ENCODE data around the gene PPIL3.

Gene PPIL3

DNA sequence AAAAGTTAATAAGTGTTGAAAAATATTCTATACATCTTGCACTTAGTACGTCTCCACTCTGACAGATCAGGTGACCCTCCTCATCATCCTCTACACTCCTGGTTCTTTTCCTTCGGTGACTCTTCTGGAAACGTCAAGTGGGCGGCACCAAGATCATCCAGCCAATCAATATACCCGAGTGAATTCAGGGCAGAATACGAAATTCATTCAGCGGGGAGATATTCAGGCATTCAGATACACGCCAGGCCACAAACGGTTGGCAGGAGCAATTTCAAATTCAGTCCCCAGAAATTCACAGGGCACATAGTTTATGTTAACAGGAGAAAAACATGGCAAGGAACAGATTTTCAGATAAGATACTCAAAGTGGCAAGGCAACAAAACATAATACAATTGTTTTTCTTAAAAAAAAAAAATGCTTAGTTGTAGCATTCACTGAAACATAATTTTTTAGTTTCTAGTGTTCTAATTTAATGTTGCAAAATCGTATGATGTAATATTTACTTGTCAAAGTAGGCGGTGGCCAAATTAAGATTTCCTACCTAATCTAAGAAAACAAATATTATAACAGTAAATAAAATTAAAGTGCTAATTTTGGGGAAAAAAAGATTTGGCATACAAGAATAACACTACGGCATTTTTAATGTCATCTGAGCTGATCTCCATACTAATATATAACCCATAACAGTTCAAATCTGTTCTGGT is 28.6 kb downstream of the PPIL3 start:
- DNase-seq = no peak

DNA sequence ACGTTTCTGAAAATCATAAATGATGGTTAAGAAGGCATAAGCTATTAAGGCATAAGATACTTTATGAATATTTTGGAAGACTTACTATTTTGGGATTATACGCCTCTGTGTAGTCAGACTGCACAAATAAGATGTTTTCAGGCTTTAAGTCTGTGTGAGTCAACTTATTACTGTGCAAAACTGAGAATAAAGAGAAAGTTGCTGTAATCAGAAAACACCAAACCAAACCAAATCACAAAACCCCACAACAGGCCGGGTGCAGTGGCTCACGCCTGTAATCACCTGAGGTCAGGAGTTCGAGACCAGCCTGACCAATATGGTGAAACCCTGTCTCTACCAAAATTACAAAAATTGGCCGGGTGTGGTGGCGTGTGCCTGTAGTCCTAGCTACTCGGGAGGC is 32.1 kb downstream of the PPIL3 start:
- no peak for DNase-seq

DNA sequence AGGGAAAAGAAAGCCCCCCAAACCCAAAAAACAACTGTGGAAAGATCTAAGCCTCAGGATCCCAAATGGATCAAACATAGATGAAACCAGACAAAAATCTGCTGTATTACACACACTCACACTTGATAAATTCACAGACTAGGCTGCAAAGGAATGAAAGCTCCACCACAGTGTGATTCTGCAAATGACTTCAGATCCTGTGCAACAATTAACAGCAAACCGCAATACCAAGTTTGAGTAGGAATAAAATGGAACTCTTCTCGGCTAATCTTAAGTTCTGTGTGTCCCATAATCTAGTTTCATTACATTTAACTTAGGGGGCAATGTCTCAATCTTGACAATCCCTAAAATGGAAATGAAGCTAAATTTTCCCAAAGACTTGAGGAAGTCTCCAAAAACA is 36.3 kb downstream of the PPIL3 start:
- no peak for DNase-seq

DNA sequence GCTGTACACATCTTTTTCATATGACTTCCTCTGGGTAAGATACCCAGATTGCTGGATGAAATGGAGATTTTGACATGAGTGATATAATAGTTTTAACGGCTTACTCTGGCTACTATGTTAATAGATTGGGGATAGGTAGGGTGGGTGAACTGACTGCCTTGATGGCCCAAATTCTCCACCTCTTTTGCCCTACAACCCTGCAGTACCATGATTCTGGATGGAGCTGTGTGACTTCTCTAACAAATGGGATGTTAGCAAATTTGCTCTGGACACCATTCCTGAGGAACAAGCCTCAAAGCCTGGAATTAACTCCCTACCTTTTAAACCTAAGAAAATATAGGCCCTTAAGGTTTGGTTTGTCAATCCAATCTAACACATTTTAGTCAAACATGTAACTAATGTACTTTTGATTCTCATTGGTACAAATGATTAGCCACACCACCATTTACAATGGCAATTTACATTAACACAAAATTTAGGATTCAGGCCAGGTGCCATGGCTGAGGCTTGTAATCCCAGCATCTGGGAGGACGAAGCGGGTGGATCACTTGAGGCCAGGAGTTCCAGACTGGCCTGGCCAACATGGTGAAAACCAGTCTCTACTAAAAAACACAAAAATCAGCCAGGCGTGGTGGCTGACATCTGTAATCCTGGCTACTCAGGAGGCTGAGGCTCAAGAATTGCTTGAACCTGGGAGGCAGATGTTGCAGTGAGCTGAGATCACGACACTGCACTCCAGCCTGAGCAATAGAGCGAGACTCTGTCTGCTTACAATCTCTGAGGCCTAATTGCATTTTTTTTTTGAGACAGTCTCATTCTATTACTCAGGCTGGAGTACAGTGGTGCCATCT is 37.3 kb downstream of the PPIL3 start:
- DNase-seq = no peak

DNA sequence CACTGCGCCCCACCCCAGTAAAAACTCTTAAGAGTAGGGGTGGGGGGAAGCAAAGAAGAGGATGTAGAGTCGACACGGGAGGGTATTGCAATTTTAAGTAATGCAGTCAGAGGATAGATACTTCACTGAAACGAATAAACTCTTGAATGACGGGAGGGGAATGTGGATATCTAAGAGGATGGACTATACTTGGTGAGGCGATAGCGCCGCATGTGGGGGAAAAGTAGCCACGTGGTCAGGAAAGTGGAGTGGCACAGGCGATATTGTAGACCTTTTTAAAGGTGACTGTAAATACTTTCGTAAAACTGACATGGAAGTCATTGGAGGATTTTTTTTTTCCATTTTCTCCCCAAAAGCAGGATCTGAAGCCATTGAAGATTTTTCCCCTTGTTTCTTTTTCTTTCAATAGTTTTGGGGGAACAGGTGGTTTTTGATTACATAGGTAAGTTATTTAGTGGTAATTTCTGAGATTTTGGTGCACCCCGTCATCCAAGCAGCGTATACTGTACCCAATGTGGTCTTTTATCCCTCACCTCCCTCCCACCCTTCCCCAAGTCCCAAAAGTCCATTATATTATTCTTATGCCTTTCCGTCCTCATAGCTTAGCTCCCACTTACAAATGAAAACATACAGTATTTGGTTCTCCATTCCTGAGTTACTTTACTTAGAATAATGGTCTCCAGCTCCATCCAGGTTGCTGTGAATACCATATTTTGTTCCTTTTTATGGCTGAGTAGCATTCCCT is 38.2 kb downstream of the PPIL3 start:
- DNase-seq = no peak

DNA sequence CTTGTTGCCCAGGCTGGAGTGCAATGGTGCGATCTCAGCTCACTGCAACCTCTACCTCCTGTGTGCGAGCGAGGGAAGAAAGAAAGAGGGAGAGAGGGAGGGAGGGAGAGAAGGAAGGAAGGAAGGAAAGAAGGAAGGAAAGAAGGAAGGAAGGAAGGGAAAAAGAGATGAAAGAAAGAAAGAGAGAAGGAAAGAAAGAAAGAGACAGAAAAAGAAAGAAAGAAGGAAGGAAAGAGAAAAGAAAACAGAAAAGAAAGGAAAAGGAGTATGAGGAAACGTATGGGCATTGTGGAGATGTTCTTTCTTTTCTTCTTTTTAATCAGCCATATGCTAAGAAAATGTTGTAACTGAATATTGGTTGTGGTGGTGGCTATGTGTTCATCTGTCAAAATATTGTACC is 40.9 kb downstream of the PPIL3 start:
- no peak for DNase-seq

DNA sequence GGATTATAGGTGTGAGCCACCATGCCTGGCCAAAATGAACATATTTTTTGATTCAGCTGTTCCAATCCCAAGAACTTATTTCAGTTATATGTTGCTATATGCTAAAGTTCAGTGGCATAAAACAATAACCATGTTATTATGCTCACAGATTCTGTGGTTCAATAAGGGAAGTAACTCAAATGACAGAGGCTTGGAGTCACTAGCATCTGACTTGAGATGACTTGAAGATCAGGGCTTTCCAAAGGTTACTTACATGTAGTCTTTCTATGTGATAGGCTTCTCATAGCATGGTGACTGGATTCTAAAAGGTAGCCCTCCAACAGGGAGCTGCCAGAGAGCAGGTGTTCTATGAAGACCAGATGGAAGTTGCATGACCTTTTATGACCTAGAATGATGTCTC is 41.6 kb downstream of the PPIL3 start:
- DNase-seq = no peak

DNA sequence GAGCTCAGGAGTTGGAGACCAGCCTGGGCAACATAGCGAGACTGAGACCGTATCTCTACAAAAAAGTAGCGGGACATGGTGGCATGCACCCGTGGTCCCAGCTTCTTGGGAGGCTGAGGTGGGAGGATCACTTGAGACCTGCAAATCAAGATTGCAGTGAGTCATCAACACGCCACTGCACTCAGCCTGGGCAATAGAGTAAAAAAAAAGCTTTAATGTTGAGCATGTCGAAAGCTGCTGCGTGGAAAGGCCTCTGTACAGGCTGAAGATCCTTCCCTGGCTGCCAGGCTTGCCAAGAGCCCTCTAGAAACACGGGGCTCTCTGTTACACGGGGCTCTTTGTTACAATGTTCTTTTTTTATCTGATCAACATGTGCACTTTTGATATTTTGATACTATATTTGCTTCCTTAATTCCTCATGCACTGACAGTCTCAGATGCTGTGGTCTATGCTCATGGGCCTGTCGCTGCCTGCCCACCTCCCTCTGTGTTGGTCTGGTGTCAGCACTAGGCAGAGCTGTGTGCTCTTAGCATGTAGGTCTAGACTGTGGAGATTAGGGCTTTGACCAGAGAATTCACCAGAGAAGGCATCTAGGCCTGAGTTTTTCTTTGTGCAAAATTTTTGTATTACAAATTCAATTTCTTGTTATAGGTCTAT is 43.1 kb downstream of the PPIL3 start:
- DNase-seq = no peak

DNA sequence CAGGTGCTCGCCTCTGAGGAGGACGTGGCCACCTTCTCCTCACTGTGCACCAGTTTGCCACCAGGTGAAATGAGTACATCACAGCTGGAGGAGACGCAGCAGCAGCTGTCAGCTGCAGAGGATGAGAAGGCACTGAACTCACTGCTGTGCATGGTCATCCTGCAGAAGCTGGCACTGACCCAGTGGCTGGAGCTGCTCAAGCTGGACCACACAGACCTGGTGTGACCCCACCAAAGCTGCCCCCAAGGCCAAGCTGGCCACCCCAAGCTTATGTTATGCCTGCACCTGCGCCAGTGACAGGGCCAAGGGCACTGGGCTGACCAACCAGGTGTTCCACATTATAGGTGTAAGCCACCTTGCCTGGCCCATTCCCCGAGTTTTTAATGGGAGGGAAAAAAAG is 43.7 kb downstream of the PPIL3 start:
- DNase-seq = no peak

DNA sequence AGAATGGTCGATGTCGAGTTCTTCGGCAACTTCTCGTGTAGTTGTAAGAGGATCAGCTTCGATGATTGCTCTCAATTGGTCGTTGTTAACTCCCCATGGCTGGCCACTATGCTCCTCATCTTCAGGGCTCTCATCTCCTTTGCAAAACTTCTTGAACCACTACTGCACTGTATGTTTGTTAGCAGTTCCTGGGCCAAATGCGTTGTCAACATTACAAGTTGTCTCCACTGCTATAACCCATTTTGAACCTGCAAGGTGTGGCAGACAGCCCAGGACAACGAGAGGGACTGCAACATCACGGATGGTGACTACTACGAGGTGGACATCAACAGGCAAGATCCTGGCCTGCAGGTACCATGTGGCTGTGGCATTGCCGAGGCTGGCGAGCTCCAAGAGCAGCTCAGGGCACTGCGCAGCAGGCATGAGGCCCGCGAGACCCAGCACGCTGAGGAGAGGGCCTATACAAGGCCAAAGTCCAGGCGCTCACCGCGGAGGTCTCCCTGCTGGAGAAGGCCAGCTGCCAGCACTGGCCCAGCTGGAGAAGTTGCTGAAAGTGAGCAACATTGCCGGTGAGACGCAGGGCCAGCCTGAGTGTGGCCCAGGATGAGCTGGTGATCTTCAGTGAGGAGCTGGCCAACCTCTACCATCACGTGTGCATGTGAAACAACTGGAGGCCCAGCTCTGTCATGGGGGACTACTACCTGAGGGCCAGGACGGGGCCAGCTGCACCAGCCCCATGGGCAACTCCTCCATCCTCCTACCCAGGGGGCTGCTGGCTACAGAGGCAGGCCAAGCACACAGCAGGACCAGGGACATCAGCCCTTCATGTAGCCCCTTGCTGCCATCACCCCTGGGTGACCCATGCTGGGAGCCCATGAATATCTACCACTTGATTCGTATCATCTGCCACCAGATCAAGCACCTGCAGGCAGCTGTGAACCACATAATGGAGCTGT is 44.6 kb downstream of the PPIL3 start:
- DNase-seq = no peak

DNA sequence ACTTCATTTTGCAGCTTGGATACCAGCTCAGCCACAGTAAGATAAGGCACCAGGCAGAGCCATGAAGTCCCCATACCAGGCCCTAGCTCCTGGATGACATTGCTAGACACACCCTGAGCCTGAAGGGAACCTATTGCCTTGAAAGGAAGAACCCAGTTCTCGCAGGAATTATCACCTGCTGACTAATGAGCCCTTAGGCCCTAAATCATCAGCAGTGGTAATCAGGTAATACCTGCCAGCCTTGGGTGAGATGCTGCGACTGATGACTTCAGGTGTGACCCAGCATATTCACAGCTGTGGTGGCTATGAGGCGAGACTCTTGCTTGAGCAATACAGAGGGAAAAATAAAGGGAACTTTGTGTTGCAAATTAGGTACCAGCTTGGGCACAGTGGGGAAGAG is 49.4 kb downstream of the PPIL3 start:
- no peak for DNase-seq

DNA sequence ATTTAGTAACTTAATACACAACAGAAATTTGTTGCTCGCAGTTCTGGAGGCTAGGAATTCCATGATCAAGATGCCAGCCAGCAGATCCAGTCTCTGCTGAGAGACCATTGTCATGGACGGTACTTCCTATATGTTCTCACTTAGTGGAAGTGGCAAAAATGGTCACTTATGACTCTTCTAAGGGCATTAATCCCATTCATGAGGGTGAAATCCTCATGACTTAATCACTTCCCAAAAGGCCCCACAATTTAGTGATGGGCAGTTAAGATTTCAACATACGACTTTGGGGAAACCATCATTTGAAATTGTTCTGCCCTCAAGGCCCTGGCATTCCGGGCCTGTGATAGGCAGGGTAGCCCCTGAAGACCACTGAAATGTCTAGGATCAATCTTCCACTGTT is 54.2 kb downstream of the PPIL3 start:
- no peak for DNase-seq

DNA sequence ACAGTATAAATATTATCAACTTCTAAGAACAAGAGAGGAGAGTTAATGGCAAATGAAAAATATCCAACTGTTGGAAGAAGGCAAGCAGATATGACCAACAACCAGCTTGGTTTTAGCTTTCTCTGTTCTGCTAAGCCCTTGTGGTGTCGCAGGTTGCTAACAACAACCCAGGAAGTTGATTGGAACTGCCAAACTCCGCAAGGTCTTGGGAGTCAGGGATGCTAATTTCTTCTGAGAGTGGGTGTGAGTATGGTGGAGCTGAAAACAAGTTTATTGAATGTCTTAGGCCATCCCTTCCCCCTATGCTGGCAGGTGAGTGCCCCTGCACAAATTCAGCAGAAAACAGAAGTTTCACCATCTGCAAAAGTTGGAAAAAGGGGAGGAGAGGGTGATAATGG is 59.6 kb downstream of the PPIL3 start:
- no peak for DNase-seq

DNA sequence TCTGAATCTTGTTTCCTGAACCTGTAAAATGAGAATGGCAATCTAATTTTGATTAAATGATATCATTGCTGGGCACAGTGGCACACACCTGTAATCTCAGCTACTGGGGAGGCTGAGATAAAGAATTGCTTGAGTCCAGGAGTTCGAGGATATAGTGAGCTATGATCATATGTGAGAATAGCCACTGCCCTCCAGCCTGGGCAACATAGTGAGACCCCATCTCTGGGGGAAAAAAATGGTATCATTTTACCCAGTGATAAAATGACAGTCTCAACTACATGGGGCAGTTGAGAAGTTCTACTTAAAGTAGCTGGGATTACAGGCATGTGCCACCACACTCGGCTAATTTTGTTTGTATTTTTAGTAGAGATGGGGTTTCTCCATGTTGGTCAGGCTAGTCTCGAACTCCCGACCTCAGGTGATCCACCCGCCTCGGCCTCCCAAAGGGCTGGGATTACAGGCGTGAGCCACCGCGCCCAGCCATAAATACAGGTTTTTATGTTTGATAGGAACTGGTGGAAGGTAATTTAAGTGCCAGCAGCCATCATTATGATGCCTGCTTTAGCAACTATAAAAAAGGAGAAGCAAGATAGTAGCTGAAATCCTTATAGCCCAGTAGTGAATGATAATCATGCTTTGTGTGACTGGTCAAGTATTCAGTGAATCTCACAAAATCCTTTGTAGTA is 60.2 kb downstream of the PPIL3 start:
- DNase-seq = no peak

DNA sequence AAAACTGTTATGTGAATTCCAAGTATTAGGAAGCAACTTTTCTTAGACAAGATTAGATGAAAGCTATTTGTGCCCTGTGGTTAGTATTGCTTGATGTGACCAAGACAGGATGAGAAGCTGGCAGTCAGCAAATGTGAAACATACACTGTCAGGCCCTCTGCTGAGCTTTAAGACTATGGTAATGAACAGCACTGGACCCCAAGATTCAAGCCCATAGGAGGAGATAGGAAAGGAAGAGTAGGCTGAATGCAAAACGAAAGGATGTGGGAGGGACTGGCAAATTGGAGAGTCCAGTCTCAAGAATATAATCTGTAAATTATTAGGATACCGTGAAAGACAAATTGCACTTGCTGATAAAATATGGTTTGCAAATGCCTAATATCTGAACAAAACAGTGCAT is 60.8 kb downstream of the PPIL3 start:
- no peak for DNase-seq

DNA sequence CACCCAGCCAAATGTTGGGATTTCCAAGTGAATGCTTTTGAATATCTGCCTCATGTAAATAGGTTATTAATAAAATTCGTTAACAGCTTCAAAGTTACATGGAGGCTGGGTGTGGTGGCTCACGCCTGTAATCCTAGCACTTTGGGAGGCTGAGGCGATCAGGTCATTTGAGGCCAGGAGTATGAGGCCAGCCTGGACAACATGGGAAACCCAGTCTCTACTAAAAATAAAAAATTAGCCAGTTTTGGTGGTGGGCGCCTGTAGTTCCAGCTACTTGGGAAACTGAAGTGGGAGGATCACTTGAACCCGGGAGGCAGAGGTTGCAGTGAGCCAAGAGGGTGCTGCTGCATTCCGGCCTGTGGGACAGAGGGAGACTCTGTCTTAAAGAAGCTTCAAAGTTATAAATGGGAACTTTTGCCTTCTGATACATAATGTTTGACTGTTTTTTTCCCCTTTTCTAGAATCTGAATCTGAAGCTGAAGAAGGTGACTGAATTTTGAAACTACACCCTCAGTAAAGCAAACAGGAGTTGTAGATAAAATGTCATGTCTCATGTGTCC is 67.1 kb downstream of the PPIL3 start:
- DNase-seq = no peak

Data from OCI-M1 (cell line).